CD14-positive monocyte (primary cell): ENCODE results near the gene TM7SF3. TPM values are rescaled to one million over a fixed set of nuclear protein-coding genes. Genes with fewer than 3 reads are reported as not detected.

ENCODE experiments used
- DNase-seq, 3 donors: peaks; one replicate each; pipeline ENCODE4 v3.0.0-alpha.2; 2011 to 2022
- H2AFZ ChIP-seq: 2 replicates; pipeline ENCODE4 v1.6.0; 2012; ENCODE audit warnings: mild to moderate bottlenecking, low read depth, low read length, inconsistent platforms; ENCODE audit not compliant: insufficient read depth, poor library complexity, severe bottlenecking
- H3K27ac ChIP-seq, 2 donors: 1 replicate in 1 of 2; 2 replicates in 1 of 2; pipeline ENCODE4 v1.5.1; 2012 to 2013; ENCODE audit warnings: low read length in 2 of 2, control low read depth in 1 of 2, inconsistent platforms in 1 of 2, low read depth in 1 of 2, mild to moderate bottlenecking in 1 of 2
- H3K27me3 ChIP-seq, 2 donors: one replicate each; pipeline versions ENCODE4 v1.6.0 to v1.6.1; 2011 to 2013; ENCODE audit warnings: low read length in 2 of 2; ENCODE audit not compliant: control insufficient read depth in 2 of 2, insufficient read depth in 2 of 2
- H3K36me3 ChIP-seq, 2 donors: replicated peaks in 1 of 2; 1 replicate in 1 of 2; 2 replicates in 1 of 2; pipeline versions ENCODE4 v1.5.1 to v1.6.1; 2012 to 2013; ENCODE audit warnings: low read length in 2 of 2, control low read depth in 1 of 2, inconsistent platforms in 1 of 2, mild to moderate bottlenecking in 1 of 2; ENCODE audit not compliant: insufficient read depth in 2 of 2, control insufficient read depth in 1 of 2
- H3K4me1 ChIP-seq, 2 donors: 1 replicate in 1 of 2; 2 replicates in 1 of 2; pipeline versions ENCODE4 v1.5.1 to v1.6.1; 2012 to 2013; ENCODE audit warnings: low read length in 2 of 2, control low read depth in 1 of 2, inconsistent platforms in 1 of 2, mild to moderate bottlenecking in 1 of 2, moderate library complexity in 1 of 2; ENCODE audit not compliant: insufficient read depth in 2 of 2, control insufficient read depth in 1 of 2
- H3K4me2 ChIP-seq: replicated peaks from 2 replicates; pipeline ENCODE3; 2012; ENCODE audit warnings: low read length, moderate library complexity, mild to moderate bottlenecking; ENCODE audit not compliant: poor library complexity, severe bottlenecking; ENCODE audit errors: extremely low read depth
- H3K4me3 ChIP-seq, 3 experiments: fragments of 200-600 bp in 1 of 3; sonication (generic) in 1 of 3; replicated peaks in 1 of 3; 1 replicate in 2 of 3; 2 replicates in 1 of 3; pipeline ENCODE4 v1.5.1; 2011 to 2013; ENCODE audit warnings: low read length in 3 of 3, mild to moderate bottlenecking in 3 of 3, control low read depth in 2 of 3, low read depth in 2 of 3, inconsistent platforms in 1 of 3, moderate library complexity in 1 of 3
- H3K79me2 ChIP-seq: 2 replicates; pipeline ENCODE4 v1.6.0; 2012; ENCODE audit warnings: mild to moderate bottlenecking, control low read depth, inconsistent platforms, low read length, moderate library complexity; ENCODE audit not compliant: insufficient read depth
- H3K9ac ChIP-seq: 2 replicates; pipeline ENCODE4 v1.6.0; 2017; ENCODE audit warnings: low read length, mild to moderate bottlenecking; ENCODE audit not compliant: insufficient read depth, poor library complexity, severe bottlenecking
- H3K9me3 ChIP-seq, 2 donors: replicated peaks in 1 of 2; 1 replicate in 1 of 2; 2 replicates in 1 of 2; pipeline versions ENCODE4 v1.5.1 to v1.6.1; 2012 to 2013; ENCODE audit warnings: low read length in 2 of 2, control low read depth in 1 of 2; ENCODE audit not compliant: control insufficient read depth in 1 of 2, insufficient read depth in 1 of 2
- H4K20me1 ChIP-seq: 2 replicates; pipeline ENCODE4 v1.6.0; 2012; ENCODE audit warnings: mild to moderate bottlenecking, low read length, control low read depth, moderate library complexity; ENCODE audit not compliant: insufficient read depth
- H3K27ac Mint-ChIP-seq, 7 donors: one replicate each; pipeline ENCODE4 v1.8.0; 2020; ENCODE audit warnings: mild to moderate bottlenecking in 7 of 7, mixed read lengths in 7 of 7, moderate library complexity in 6 of 7, inconsistent platforms in 2 of 7
- H3K27me3 Mint-ChIP-seq, 3 donors: one replicate each; pipeline ENCODE4 v1.8.0; 2021 to 2022; ENCODE audit warnings: low read depth in 3 of 3, mild to moderate bottlenecking in 3 of 3, mixed read lengths in 3 of 3, moderate library complexity in 3 of 3, inconsistent platforms in 1 of 3
- H3K36me3 Mint-ChIP-seq, 2 donors: one replicate each; pipeline ENCODE4 v1.8.0; 2020; ENCODE audit warnings: mixed read lengths in 2 of 2, inconsistent platforms in 1 of 2, mild to moderate bottlenecking in 1 of 2
- H3K4me1 Mint-ChIP-seq: one replicate; pipeline ENCODE4 v1.8.0; 2020; ENCODE audit warnings: mild to moderate bottlenecking, mixed read lengths
- H3K4me3 Mint-ChIP-seq, 2 donors: one replicate each; pipeline ENCODE4 v1.8.0; 2020; ENCODE audit warnings: mild to moderate bottlenecking in 2 of 2, mixed read lengths in 2 of 2, moderate library complexity in 1 of 2
- H3K9me3 Mint-ChIP-seq, 7 donors: one replicate each; pipeline ENCODE4 v1.8.0; 2020 to 2022; ENCODE audit warnings: mixed read lengths in 7 of 7, mild to moderate bottlenecking in 6 of 7, moderate library complexity in 6 of 7, inconsistent platforms in 2 of 7
- CTCF ChIP-seq: fragments of 200-600 bp; IDR thresholded peaks from one replicate; pipeline ENCODE4 v1.8.0; 2022; ENCODE audit warnings: antibody characterized with exemption, mild to moderate bottlenecking
- whole genome bisulfite sequencing: methylation state at CpG from one replicate; pipeline ENCODE4 v1.1.5; 2013; ENCODE audit warnings: missing lambda C conversion rate; ENCODE audit not compliant: insufficient coverage; 5-methylcytosine and 5-hydroxymethylcytosine counted together
- intact Hi-C, 2 donors: fragments of 100-400 bp; cut with micrococcal nuclease; formaldehyde crosslinking; loops; one replicate each; pipeline versions ENCODE4 v1.15.0 to v1.15.1; 2023
- polyA plus RNA-seq, 3 donors: library from polyadenylated mRNA; depleted of rRNA in 1 of 3; unstranded in 2 of 3; stranded (reverse) in 1 of 3; fragments of 300-500 nt in 2 of 3; fragments of >200 nt in 1 of 3; fragmentation: Illumina TruSeq in 2 of 3; gene quantifications; 1 replicate in 2 of 3; 2 replicates in 1 of 3; pipeline ENCODE4 v1.2.3, GENCODE V29; 2012 to 2021

The TM7SF3 gene
- polyA plus RNA-seq, 3 donors: 36.3 to 85.9 (median 71.7) TPM

DNA sequence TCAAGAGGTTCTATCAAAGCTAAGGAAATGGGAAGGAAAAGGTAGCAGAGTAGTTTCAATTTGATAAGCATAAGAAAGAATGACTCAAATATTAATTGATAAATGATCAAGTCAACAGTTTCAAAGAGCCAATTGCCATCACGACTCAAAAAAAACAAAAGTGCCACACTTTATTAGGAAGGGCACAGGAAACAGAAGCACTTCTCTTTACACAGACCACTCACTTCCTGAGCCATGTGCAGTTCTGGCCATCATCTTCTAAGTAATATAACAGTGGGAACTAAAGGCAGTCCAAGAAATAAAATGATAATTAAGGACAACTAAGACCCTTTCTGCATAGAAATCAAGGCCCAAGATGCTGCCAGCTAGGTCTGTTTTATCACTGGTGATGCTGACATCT is 13.2 kb downstream of the TM7SF3 start:
- Histone ChIP-seq H3K4me2 (peak overlapping the region; percentile 51), H3K27ac (peak overlapping the region in 1 of 2 donors; percentile 63), H3K36me3 (peaks cover 0 to 9% of the 10 kb centered on the region in 2 donors), H2AFZ (no peak overlapping the region), H3K4me1 (peaks cover 47 to 49% of the 10 kb centered on the region in 2 donors), H3K79me2 (peaks cover 74% of the 10 kb centered on the region), H3K9me3 (no peaks in the 10 kb centered on the region), H3K9ac (no peak overlapping the region), H4K20me1 (peaks cover 14% of the 10 kb centered on the region), H3K27me3 (no peaks in the 10 kb centered on the region), H3K4me3 (peak overlapping the region in 1 of 3 experiments; percentile 38)
- no CpG with 5 or more reads among the region's 1 CpG for WGBS
- intact Hi-C loops: no loop called here
- H3K36me3 Mint-ChIP-seq: peaks cover 17 to 19% of the 10 kb centered on the region in 2 donors
- H3K4me3 Mint-ChIP-seq: no peak overlapping the region
- peak in 1 of 3 donors; percentile 26 for DNase-seq
- H3K9me3 Mint-ChIP-seq: peaks cover 0 to 4% (median 0%) of the 10 kb centered on the region in 7 donors
- H3K4me1 Mint-ChIP-seq: peaks cover 66% of the 10 kb centered on the region
- peaks cover 0 to 2% (median 0%) of the 10 kb centered on the region in 3 donors for H3K27me3 Mint-ChIP-seq
- TF ChIP-seq CTCF: no peak
- peak overlapping the region; percentile 18 to 92 (median 78) for H3K27ac Mint-ChIP-seq

- Mint-ChIP-seq H3K4me1 (peaks cover 45% of the 10 kb centered on the region), H3K27me3 (peaks cover 0 to 2% (median 0%) of the 10 kb centered on the region in 3 donors), H3K36me3 (peaks cover 34 to 45% of the 10 kb centered on the region in 2 donors), H3K4me3 (peak overlapping the region in 1 of 2 donors; percentile 77), H3K9me3 (peaks cover 0 to 4% (median 0%) of the 10 kb centered on the region in 7 donors), H3K27ac (peak overlapping the region; percentile 84 to 94 (median 90))
- intact Hi-C loops: no loop called here
- DNase-seq: no peak
- Histone ChIP-seq H3K27ac (peak overlapping the region; percentile 16 to 58), H3K4me2 (peak overlapping the region; percentile 56), H3K79me2 (peaks cover 50% of the 10 kb centered on the region), H3K4me1 (peaks cover 38 to 42% of the 10 kb centered on the region in 2 donors), H3K36me3 (peaks cover 32 to 45% of the 10 kb centered on the region in 2 donors), H2AFZ (no peak overlapping the region), H4K20me1 (peaks cover 5% of the 10 kb centered on the region), H3K27me3 (no peaks in the 10 kb centered on the region), H3K9ac (no peak overlapping the region), H3K4me3 (peak overlapping the region in 1 of 3 experiments; percentile 39), H3K9me3 (no peaks in the 10 kb centered on the region)
- TF ChIP-seq CTCF: no peak
- WGBS: 0% methylated on average over 1 of the region's 2 CpGs
Observed at GRCh38 chr12:26997003-26997402, 17.2 kb downstream of the TM7SF3 start.
